Upper lobe of left lung (tissue), 6 donors: ENCODE data around the gene C3AR1. TPM values are rescaled to one million over a fixed set of nuclear protein-coding genes. Genes with fewer than 3 reads are reported as not detected.
A peak's percentile ranks its signal among the peaks of the same experiment; 100 is the strongest.
"Not testable (repeated sequence)": the region's sequence is repeated elsewhere in the genome, so short reads cannot be mapped to it uniquely, and the experiment has no call there.

ENCODE experiments used
- ATAC-seq, 2 donors: fragments of 200-7000 bp; cut with Tn5 transposase; one replicate each; pipeline ENCODE4 v1.9.1; 2022; ENCODE audit warnings: mild to moderate bottlenecking in 2 of 2, moderate library complexity in 2 of 2; ENCODE audit not compliant: low FRiP score in 2 of 2
- DNase-seq, 2 donors: peaks; one replicate each; pipeline ENCODE4 v3.0.0-alpha.2; 2019 to 2020
- H3K27ac ChIP-seq, 4 donors: fragments of 200-600 bp; sonication (generic); one replicate each; pipeline ENCODE4 v1.5.1; 2016 to 2019
- H3K27me3 ChIP-seq, 4 donors: fragments of 200-600 bp; sonication (generic); one replicate each; pipeline ENCODE4 v1.5.1; 2017 to 2019
- H3K36me3 ChIP-seq, 4 donors: fragments of 200-600 bp; sonication (generic); one replicate each; pipeline ENCODE4 v1.5.1; 2016 to 2019
- H3K4me1 ChIP-seq, 4 donors: fragments of 200-600 bp; sonication (generic); one replicate each; pipeline ENCODE4 v1.5.1; 2018 to 2019
- H3K4me3 ChIP-seq, 4 donors: fragments of 200-600 bp; sonication (generic); one replicate each; pipeline ENCODE4 v1.5.1; 2017 to 2019; ENCODE audit warnings: mild to moderate bottlenecking in 2 of 4, moderate library complexity in 1 of 4
- H3K9me3 ChIP-seq, 4 donors: fragments of 200-600 bp; sonication (generic); one replicate each; pipeline ENCODE4 v1.5.1; 2018 to 2019
- EP300 ChIP-seq, 4 donors: sonication (generic); formaldehyde crosslinking; IDR thresholded peaks; one replicate each; pipeline ENCODE4 v1.5.1; 2017; ENCODE audit warnings: antibody characterized with exemption in 4 of 4, control low read depth in 2 of 4
- POLR2A ChIP-seq, 4 donors: fragments of 450-650 bp; IDR thresholded peaks; one replicate each; pipeline ENCODE4 v1.5.1; 2016 to 2017; ENCODE audit warnings: antibody characterized with exemption in 4 of 4, mild to moderate bottlenecking in 2 of 4
- POLR2AphosphoS5 ChIP-seq, 2 donors: sonication (generic); formaldehyde crosslinking; IDR thresholded peaks; one replicate each; pipeline ENCODE4 v1.5.1; 2017; ENCODE audit warnings: antibody characterized with exemption in 2 of 2
- WGBS, 2 donors: methylation state at CpG; one replicate each; pipeline ENCODE4 v1.1.5; 2017 to 2018; 5-methylcytosine and 5-hydroxymethylcytosine counted together
- total RNA-seq, 6 donors: library from RNA; depleted of rRNA in 4 of 6; stranded (reverse); fragments of >200 nt in 4 of 6; gene quantifications; one replicate each; pipeline versions ENCODE4 v1.1.0 to v1.2.1, GENCODE V29; 2016 to 2021
- TF ChIP-seq, protein P1 (sequence below), 6 experiments: fragments of 450-650 bp in 4 of 6; fragments of 200-600 bp in 2 of 6; sonication (generic) in 2 of 6; IDR thresholded peaks; one replicate each; pipeline ENCODE4 v1.5.1; 2016 to 2019; ENCODE audit warnings: antibody characterized with exemption in 6 of 6
- donor health status: DM: no; HTN: no; CAD: no; lungs with moderate emphysema.
- donor health status: DM: no; HTN: yes; CAD: no; lungs with severe emphysema.

Gene C3AR1
- total RNA-seq, 6 donors from 2014 or later = 2.4 to 68.7 (median 23.5) TPM

DNA sequence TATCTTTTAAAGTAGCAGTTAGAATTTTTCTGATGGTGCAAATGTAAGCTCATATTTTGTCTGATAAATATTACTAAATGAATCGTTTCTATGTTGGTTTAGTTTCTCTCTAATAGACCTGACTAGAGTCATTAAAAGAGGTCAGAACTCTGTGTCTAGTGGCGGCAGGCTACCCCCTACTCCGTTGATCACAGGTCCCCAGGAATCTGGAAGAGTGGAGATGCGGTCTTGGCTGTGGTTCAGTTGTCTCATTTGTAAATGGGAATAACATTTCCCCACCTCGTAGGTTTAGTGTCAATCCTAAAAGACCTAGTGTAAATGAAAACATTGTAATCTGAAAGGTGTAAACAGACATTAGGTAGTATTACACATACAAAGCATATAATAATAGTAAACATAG lies 38.3 kb downstream of the C3AR1 start:
- no peak for TF ChIP-seq EP300 (IDR thresholded peaks at IDR 0.05)
- TF ChIP-seq POLR2A (IDR thresholded peaks at IDR 0.05) = no peak
- TF ChIP-seq, protein P1, sequence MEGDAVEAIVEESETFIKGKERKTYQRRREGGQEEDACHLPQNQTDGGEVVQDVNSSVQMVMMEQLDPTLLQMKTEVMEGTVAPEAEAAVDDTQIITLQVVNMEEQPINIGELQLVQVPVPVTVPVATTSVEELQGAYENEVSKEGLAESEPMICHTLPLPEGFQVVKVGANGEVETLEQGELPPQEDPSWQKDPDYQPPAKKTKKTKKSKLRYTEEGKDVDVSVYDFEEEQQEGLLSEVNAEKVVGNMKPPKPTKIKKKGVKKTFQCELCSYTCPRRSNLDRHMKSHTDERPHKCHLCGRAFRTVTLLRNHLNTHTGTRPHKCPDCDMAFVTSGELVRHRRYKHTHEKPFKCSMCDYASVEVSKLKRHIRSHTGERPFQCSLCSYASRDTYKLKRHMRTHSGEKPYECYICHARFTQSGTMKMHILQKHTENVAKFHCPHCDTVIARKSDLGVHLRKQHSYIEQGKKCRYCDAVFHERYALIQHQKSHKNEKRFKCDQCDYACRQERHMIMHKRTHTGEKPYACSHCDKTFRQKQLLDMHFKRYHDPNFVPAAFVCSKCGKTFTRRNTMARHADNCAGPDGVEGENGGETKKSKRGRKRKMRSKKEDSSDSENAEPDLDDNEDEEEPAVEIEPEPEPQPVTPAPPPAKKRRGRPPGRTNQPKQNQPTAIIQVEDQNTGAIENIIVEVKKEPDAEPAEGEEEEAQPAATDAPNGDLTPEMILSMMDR (IDR thresholded peaks at IDR 0.05) = no peak
- TF ChIP-seq POLR2AphosphoS5 (IDR thresholded peaks at IDR 0.05) = no peak
- whole genome bisulfite sequencing, 2 donors = 73 to 78% methylated on average over 5 of the region's 5 CpGs

DNA sequence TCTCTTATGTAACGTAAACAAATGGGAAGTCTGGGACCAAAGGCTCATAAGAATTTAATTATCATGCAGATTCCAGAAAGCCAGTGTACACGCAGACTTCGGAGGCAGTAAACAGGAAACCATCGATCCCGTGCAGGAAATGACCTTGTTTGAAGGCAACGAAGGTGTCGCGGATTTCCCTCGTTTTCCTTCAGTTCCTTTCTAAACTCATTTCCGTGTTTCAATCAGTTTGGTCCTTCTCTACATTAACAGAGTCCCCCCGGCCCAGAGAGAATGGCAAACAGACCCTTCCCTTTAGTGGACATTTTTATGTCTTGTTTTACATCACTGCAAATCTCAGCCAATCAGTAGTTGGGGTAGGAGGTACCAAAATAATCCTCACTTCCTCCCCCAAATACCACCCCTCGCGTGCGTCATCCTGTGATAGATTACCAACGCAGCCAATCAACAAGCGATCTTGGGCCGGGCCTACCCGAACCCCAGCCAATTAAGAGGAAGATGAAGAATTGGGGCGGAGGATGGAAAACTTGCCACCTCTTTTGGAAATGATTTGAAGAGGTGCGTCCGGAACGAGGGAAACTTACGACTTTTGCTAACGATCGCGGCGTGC lies 39.8 kb downstream of the C3AR1 start:
- ATAC-seq (peak; percentile 99 to 100), DNase-seq (peak in 1 of 2 donors; percentile 97)
- Histone ChIP-seq H3K36me3 (peaks cover 0 to 3% (median 0%) of the 10 kb centered on the region in 4 donors), H3K9me3 (no peaks in the 10 kb centered on the region), H3K27ac (peak overlapping the region; percentile 97 to 100 (median 99)), H3K4me3 (peak overlapping the region; percentile 40 to 73 (median 66)), H3K27me3 (no peaks in the 10 kb centered on the region), H3K4me1 (peaks cover 0 to 8% (median 3%) of the 10 kb centered on the region in 4 donors)
- 0 to 1% methylated on average over 17 to 27 of the region's 27 CpGs for WGBS, 2 donors
- TF ChIP-seq, protein P1 (IDR thresholded peaks at IDR 0.05) = no peak
- peak in 1 of 4 donors; percentile 53 for TF ChIP-seq EP300 (IDR thresholded peaks at IDR 0.05)
- TF ChIP-seq POLR2AphosphoS5 (IDR thresholded peaks at IDR 0.05) = peak; percentile 64 to 86
- peak in 1 of 4 donors; percentile 12 for TF ChIP-seq POLR2A (IDR thresholded peaks at IDR 0.05)

More for the DNA sequence above, 38.3 kb downstream of the C3AR1 start:
- Histone ChIP-seq H3K27ac (no peak overlapping the region), H3K36me3 (peaks cover 0 to 3% (median 0%) of the 10 kb centered on the region in 4 donors), H3K4me1 (peaks cover 2 to 15% (median 6%) of the 10 kb centered on the region in 4 donors), H3K9me3 (no peaks in the 10 kb centered on the region), H3K4me3 (peak overlapping the region in 2 of 4 donors; percentile 65 to 68), H3K27me3 (no peaks in the 10 kb centered on the region)
- ATAC-seq (no peak), DNase-seq (no peak)

DNA sequence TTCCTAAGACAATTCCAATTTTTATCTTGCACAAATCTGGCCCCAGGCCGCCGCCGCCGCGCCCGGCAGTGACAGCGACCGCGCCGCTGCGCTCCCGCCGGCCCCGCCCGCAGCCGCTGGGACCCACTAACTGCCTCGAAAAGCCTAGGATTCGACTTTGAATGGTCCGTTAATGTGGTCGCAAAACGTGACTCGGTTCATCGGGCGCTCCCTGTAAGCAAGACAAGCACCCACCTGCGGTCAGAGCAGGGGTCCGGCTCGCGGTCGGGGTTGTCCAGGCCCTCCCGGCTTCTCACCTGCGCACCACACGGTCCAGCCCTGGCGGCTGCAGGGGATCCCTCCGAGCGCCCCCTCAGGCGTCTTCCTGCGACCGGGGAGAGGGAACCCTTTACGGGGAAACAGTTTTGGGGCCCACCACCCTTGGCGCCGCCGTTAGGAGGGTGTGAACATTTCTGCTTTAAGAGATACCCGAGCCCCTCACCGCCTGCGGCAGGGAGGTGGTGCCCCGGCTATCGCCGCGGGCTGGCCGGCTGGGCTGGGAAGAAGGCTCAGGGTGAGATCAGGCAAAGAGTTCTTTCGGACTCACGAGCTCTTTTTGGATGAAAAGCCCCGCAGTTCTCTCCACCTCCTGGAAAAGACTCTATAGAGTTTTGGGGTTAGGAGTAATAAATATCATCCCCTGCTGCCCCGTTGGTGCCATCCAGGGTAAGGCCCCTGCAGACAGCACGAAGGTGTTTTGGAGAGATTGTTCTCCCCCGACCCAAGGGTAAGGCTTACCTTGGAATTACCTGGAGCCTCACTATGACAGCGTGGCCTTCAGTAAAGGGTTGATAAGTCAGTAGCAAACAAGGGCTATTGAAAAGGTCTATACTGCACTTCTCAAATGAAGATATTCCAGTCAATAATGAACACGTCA lies 47.2 kb downstream of the C3AR1 start:
- Histone ChIP-seq H3K4me1 (peaks cover 9 to 15% (median 10%) of the 10 kb centered on the region in 4 donors), H3K4me3 (peak overlapping the region in 3 of 4 donors; percentile 22 to 43 (median 41)), H3K9me3 (no peaks in the 10 kb centered on the region), H3K27me3 (peaks cover 0 to 17% (median 2%) of the 10 kb centered on the region in 4 donors), H3K36me3 (no peaks in the 10 kb centered on the region), H3K27ac (no peak overlapping the region)
- WGBS, 2 donors = 7 to 8% methylated on average over 29 to 41 of the region's 58 CpGs
- peak in 1 of 2 donors; percentile 88 for DNase-seq
- peak; percentile 52 to 57 for ATAC-seq
- TF ChIP-seq EP300 (IDR thresholded peaks at IDR 0.05) (no peak), POLR2AphosphoS5 (IDR thresholded peaks at IDR 0.05) (no peak)
- TF ChIP-seq, protein P1 (IDR thresholded peaks at IDR 0.05) = no peak

DNA sequence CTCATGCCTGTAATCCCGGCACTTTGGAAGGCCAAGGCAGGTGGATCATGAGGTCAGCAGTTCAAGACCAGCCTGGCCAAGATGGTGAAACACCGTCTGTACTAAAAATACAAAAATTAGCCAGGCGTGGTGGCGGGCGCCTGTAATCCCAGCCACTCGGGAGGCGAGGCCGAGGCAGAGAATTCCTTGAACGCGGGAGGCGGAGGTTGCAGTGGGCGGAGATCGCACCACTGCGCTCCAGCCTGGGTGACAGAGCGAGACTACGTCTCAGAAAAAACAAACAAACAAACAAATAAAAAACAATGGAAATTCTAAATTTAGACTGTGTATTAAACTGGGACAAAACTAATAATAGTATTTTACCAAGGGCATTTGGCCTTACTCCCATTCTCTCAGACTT lies 47.9 kb downstream of the C3AR1 start:
- Histone ChIP-seq H3K27me3 (peaks cover 0 to 17% (median 2%) of the 10 kb centered on the region in 4 donors), H3K4me3 (peak overlapping the region in 1 of 4 donors; percentile 43), H3K4me1 (peaks cover 9 to 15% (median 10%) of the 10 kb centered on the region in 4 donors)
- DNase-seq = peak in 1 of 2 donors; percentile 45
- not testable (repeated sequence) for H3K36me3 ChIP-seq, ATAC-seq, H3K9me3 ChIP-seq, H3K27ac ChIP-seq
- WGBS, 2 donors = 56 to 68% methylated on average over 16 of the region's 16 CpGs

DNA sequence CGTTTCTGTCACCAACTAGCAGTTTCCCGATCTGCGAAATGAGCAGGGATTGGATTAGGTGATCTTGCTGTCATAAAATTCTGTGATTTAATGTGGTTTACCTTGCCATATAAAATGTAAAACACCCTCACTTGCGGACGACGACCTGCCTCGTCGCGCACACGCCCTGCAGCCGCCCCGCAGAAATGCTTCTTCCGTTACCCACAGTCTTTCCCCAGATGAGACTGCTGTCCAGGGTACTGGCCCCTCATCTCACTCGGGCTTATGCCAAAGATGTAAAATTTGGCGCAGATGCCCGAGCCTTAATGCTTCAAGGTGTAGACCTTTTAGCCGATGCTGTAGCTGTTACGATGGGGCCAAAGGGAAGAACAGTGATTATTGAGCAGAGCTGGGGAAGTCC lies 51.3 kb downstream of the C3AR1 start:
- no peak for ATAC-seq
- WGBS, 2 donors = 64 to 69% methylated on average over 18 of the region's 18 CpGs
- no peaks in the 10 kb centered on the region for H3K36me3 ChIP-seq
- peaks cover 0 to 17% (median 2%) of the 10 kb centered on the region in 4 donors for H3K27me3 ChIP-seq
- peaks cover 9 to 15% (median 10%) of the 10 kb centered on the region in 4 donors for H3K4me1 ChIP-seq
- no peak overlapping the region for H3K4me3 ChIP-seq
- H3K27ac ChIP-seq = no peak overlapping the region
- no peaks in the 10 kb centered on the region for H3K9me3 ChIP-seq
- TF ChIP-seq, protein P1 (IDR thresholded peaks at IDR 0.05) = no peak
- TF ChIP-seq POLR2A (IDR thresholded peaks at IDR 0.05) = no peak
- TF ChIP-seq EP300 (IDR thresholded peaks at IDR 0.05) = no peak
- TF ChIP-seq POLR2AphosphoS5 (IDR thresholded peaks at IDR 0.05) = no peak
- no peak for DNase-seq
